ENCODE data around the gene TPX2.

TPX2 gene, protein sequence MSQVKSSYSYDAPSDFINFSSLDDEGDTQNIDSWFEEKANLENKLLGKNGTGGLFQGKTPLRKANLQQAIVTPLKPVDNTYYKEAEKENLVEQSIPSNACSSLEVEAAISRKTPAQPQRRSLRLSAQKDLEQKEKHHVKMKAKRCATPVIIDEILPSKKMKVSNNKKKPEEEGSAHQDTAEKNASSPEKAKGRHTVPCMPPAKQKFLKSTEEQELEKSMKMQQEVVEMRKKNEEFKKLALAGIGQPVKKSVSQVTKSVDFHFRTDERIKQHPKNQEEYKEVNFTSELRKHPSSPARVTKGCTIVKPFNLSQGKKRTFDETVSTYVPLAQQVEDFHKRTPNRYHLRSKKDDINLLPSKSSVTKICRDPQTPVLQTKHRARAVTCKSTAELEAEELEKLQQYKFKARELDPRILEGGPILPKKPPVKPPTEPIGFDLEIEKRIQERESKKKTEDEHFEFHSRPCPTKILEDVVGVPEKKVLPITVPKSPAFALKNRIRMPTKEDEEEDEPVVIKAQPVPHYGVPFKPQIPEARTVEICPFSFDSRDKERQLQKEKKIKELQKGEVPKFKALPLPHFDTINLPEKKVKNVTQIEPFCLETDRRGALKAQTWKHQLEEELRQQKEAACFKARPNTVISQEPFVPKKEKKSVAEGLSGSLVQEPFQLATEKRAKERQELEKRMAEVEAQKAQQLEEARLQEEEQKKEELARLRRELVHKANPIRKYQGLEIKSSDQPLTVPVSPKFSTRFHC

DNA sequence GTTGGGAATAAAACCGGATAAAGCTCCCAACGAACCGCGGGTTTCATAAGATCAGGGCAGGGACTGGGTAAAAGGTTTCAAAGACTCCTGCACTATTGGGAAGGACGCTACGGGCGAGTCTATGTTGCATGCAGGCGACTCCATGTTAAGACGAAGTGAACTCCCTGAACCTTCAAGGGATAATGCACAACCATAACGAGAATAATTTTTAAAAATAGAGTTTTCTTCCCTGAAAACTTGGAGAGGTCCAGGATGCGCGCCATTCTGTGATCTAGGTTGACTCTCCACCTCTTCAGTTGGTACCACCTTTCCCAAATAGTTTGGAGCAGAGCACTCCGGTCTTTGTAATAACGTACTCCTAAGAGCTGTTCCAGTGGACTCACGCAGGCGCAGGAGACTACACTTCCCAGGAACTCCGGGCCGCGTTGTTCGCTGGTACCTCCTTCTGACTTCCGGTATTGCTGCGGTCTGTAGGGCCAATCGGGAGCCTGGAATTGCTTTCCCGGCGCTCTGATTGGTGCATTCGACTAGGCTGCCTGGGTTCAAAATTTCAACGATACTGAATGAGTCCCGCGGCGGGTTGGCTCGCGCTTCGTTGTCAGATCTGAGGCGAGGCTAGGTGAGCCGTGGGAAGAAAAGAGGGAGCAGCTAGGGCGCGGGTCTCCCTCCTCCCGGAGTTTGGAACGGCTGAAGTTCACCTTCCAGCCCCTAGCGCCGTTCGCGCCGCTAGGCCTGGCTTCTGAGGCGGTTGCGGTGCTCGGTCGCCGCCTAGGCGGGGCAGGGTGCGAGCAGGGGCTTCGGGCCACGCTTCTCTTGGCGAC, at the start of gene TPX2:
Gene TPX2, plus strand, starts transcription at position 562 of the 821 bp plus-strand sequence. CDS start 18,187 bp downstream, outside the sequence.
- Mint-ChIP-seq H3K4me3 (no peak within 1 kb of the TSS), H3K9me3 (no peaks in the 10 kb centered on the region), H3K36me3 (ENCODE audit: low read depth) (no peaks in the 10 kb centered on the region), H3K4me1 (no peaks in the 10 kb centered on the region), H3K27ac (no peak within 1 kb of the TSS), H3K27me3 (ENCODE audit: low read depth) (peaks cover 2% of the 10 kb centered on the region)
- TF ChIP-seq, protein P1, sequence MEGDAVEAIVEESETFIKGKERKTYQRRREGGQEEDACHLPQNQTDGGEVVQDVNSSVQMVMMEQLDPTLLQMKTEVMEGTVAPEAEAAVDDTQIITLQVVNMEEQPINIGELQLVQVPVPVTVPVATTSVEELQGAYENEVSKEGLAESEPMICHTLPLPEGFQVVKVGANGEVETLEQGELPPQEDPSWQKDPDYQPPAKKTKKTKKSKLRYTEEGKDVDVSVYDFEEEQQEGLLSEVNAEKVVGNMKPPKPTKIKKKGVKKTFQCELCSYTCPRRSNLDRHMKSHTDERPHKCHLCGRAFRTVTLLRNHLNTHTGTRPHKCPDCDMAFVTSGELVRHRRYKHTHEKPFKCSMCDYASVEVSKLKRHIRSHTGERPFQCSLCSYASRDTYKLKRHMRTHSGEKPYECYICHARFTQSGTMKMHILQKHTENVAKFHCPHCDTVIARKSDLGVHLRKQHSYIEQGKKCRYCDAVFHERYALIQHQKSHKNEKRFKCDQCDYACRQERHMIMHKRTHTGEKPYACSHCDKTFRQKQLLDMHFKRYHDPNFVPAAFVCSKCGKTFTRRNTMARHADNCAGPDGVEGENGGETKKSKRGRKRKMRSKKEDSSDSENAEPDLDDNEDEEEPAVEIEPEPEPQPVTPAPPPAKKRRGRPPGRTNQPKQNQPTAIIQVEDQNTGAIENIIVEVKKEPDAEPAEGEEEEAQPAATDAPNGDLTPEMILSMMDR (IDR thresholded peaks at IDR 0.05; ENCODE audit: unreplicated experiment in 3 of 3) = peak in 1 of 3 experiments; percentile 22

DNA sequence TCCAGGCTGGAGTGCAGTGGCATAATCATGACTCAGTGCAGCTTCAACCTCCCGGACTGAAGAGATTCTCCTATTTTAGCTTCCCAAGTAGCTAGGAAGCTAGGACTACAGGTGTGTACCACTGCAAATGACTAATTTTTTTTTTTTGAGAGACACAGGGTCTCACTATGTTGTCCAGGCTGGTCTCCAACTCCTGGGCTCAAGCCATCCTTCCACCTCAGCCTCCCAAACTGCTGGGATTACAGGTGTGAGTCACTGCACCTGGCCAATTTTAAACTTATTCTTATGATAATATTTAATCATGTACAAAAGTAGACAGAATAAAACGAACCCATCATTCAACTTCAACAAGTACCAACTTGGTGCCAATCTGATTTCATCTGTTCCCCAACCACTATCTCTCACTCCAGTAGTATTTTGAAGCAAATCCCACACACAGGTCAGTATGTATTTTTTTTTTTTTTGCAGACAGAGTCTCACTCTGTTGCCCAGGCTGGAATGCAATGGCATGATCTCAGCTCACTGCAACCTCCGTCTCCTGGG, 48.9 kb upstream of the TPX2 start:
- TF ChIP-seq, protein P1 (IDR thresholded peaks at IDR 0.05; ENCODE audit: unreplicated experiment in 3 of 3) = no peak
- Mint-ChIP-seq H3K9me3 (no peaks in the 10 kb centered on the region), H3K4me3 (no peak overlapping the region), H3K27ac (no peak overlapping the region), H3K4me1 (peaks cover 39% of the 10 kb centered on the region), H3K27me3 (ENCODE audit: low read depth) (no peaks in the 10 kb centered on the region), H3K36me3 (ENCODE audit: low read depth) (peaks cover 42% of the 10 kb centered on the region)

DNA sequence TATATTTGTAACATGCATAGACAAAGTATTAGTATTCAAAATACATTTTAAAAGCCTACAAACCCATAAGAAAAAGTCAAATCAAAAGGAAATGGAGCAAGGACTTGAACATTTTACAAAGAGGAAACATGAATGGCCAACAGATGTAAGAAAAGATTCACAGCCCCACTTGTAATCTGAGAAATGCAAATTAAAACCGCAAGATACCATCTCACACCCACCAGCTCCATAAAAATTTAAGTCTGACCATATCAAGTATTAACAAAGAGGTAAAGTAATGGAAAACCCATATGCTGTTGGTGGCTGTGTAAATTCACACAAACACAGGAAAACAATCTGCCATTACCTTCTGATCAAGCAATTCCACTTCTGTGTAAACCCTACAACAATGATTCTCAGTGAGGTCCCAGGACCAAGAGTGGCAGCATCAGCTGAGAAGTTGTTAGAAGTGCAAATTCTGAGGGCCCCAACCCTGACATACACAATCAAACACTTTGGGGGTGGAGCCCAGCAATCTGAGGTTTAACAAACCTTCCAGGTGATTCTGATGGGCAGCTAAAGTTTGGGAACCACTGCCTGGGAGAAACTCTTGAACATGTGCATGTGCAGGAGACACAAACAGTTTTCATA, 47.3 kb upstream of the TPX2 start:
- peak overlapping the region in 2 of 3 experiments; percentile 24 to 36 for H3K4me3 Mint-ChIP-seq
- peaks cover 30% of the 10 kb centered on the region for H3K36me3 Mint-ChIP-seq (ENCODE audit: low read depth)
- no peaks in the 10 kb centered on the region for H3K9me3 Mint-ChIP-seq
- peak overlapping the region; percentile 77 to 89 (median 79) for H3K27ac Mint-ChIP-seq
- TF ChIP-seq, protein P1 (IDR thresholded peaks at IDR 0.05; ENCODE audit: unreplicated experiment in 3 of 3) = no peak
- no peaks in the 10 kb centered on the region for H3K27me3 Mint-ChIP-seq (ENCODE audit: low read depth)
- peaks cover 40% of the 10 kb centered on the region for H3K4me1 Mint-ChIP-seq

DNA sequence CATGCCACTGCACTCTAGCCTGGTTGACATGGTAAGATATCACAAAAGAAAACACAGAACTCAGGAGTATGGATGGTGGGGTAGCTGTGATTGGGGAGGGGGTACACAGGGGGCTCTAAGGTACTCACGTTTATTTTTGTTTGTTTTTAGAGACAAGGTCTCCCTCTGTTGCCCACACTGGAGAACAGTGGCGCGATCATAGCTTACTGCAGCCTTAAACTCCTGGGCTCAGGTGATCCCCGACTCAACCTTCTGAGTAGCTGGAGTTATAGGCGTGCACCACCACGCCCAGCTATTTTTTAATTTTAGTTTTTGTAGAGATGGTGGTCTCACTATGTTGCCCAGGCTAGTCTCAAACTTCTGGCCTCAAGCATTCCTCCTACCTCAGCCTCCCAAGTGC, 45.7 kb upstream of the TPX2 start:
- Mint-ChIP-seq H3K9me3 (no peaks in the 10 kb centered on the region), H3K4me1 (peaks cover 46% of the 10 kb centered on the region), H3K27me3 (ENCODE audit: low read depth) (no peaks in the 10 kb centered on the region), H3K4me3 (no peak overlapping the region), H3K36me3 (ENCODE audit: low read depth) (peaks cover 24% of the 10 kb centered on the region), H3K27ac (peak overlapping the region in 1 of 3 experiments; percentile 69)
- TF ChIP-seq, protein P1 (IDR thresholded peaks at IDR 0.05; ENCODE audit: unreplicated experiment in 3 of 3) = no peak

DNA sequence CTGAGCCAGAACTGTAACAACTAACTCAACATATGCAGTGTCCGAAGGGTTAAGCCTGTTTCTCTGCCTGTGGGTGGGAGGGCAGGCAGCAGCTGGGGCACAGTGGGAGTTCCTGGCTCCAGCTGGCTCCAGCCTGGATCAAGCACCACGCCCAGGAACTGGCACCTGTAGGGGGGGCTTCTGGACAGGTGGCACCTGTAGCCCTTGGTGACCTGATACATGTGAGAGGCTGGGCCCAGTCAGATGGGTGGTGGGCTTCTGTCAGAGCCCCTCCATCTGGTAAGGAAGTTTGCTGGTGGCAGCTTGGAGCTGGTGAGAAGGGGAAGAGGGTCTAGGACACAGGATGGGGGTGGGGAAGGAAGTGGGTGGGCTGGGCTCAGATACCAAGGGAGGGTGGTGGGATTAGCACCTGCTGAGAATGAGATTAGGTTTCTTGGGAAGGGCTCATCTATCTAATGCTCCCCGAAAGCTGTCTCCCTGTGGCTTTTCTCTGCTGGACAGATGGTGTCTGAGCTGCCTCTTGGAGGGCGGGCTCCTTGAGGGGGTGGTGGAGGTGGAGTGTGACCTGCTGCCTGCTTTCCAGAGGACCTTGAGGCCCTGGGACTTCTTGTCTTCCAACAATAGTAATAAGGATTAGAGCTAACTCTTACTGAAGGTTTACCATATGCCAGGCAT, 45.0 kb upstream of the TPX2 start:
- peaks cover 53% of the 10 kb centered on the region for H3K4me1 Mint-ChIP-seq
- H3K4me3 Mint-ChIP-seq = no peak overlapping the region
- peaks cover 23% of the 10 kb centered on the region for H3K36me3 Mint-ChIP-seq (ENCODE audit: low read depth)
- peak overlapping the region; percentile 9 to 56 (median 18) for H3K27ac Mint-ChIP-seq
- H3K27me3 Mint-ChIP-seq (ENCODE audit: low read depth) = no peaks in the 10 kb centered on the region
- TF ChIP-seq, protein P1 (IDR thresholded peaks at IDR 0.05; ENCODE audit: unreplicated experiment in 3 of 3) = no peak
- no peaks in the 10 kb centered on the region for H3K9me3 Mint-ChIP-seq
